Astrocyte of the spinal cord (primary cell): ENCODE data around the gene GABRB3.

Experiments
- DNase-seq: peaks from one replicate; pipeline ENCODE4 v3.0.0; 2011; ENCODE audit warnings: low read depth, low spot score
- H3K4me3 ChIP-seq: 2 replicates; pipeline ENCODE4 v1.5.1; 2011; ENCODE audit warnings: low read depth, mild to moderate bottlenecking, low read length, moderate library complexity
- CTCF ChIP-seq: IDR thresholded peaks from 2 replicates; pipeline ENCODE4 v1.5.1; 2012; ENCODE audit warnings: low read depth, mild to moderate bottlenecking, low read length, inconsistent platforms
- in situ Hi-C: cut with HindIII; loops from 2 replicates; pipeline ENCODE4 v1.10.0; 2017; ENCODE audit warnings: low sequenced_read_pairs

Gene GABRB3

DNA sequence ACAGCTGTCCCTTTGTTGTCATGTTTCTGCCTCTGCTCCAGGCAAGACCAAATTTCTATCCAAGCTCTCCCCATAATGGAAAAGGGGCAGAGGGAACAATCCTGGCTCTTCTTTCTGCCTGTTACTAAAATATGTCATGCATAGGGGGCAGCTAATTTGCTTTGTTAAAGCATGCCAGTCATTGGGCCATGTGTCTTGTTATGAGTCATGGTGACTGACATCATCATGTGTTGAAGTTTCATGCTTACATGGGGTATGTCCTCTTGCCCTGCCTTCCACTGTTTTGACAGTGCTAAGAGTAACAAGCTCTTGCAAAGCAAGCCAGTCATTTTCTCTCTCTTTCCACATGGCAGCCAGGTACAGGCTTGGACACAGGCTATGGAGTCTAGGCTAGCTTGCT lies 268.9 kb downstream of the GABRB3 start:
- in situ Hi-C loops, result no loop called here
- DNase-seq, result no peak
- no peak overlapping the region for H3K4me3 ChIP-seq
- no peak for TF ChIP-seq CTCF
